Motor neuron (in vitro differentiated cells): ENCODE results near the gene DGKG. TPM values are rescaled to one million over a fixed set of nuclear protein-coding genes. Genes with fewer than 3 reads are reported as not detected.

ENCODE experiments used
- ATAC-seq, 8 experiments: fragments of 200-7000 bp; cut with Tn5 transposase; replicated peaks in 6 of 8; 2 replicates each; pipeline ENCODE4 v1.8.0; 2021; ENCODE audit warnings: mild to moderate bottlenecking in 8 of 8, moderate library complexity in 8 of 8
- H3K27ac ChIP-seq, 2 donors: fragments of 250-450 bp; sonication (Bioruptor Pico); 2 replicates each; pipeline ENCODE4 v1.9.0; 2021; ENCODE audit warnings: antibody characterized with exemption in 2 of 2, mild to moderate bottlenecking in 2 of 2, moderate library complexity in 1 of 2
- H3K4me1 ChIP-seq, 2 donors: fragments of 250-450 bp; sonication (Bioruptor Pico); replicated peaks in 1 of 2; 2 replicates each; pipeline ENCODE4 v1.6.1; 2021; ENCODE audit warnings: antibody characterized with exemption in 2 of 2, mild to moderate bottlenecking in 2 of 2, moderate library complexity in 1 of 2
- H3K4me3 ChIP-seq, 5 donors: fragments of 250-450 bp; sonication (Bioruptor Pico); 2 replicates each; pipeline ENCODE4 v1.9.0; 2021; ENCODE audit warnings: antibody characterized with exemption in 5 of 5, mild to moderate bottlenecking in 5 of 5, moderate library complexity in 4 of 5
- WGBS, 10 experiments: fragments of 450-650 bp; shearing (Covaris generic); methylation state at CpG; one replicate each; pipeline ENCODE4 v1.0.0; 2022; 5-methylcytosine and 5-hydroxymethylcytosine counted together
- in situ Hi-C, 9 experiments: fragments of 400-800 bp; cut with MboI; loops; one replicate each; pipeline ENCODE4 v1.15.0; 2021; ENCODE audit warnings: low sequenced_read_pairs in 9 of 9, low pct_unique_long_range_greater_than_20kb in 2 of 9; ENCODE audit not compliant: unreplicated experiment in 9 of 9
- total RNA-seq, 8 experiments: library from RNA; unstranded; fragments of 300-600 nt; gene quantifications; 2 replicates each; pipeline versions ENCODE4 v1.2.3 to v1.2.4, GENCODE V29; 2022

DGKG gene
- total RNA-seq, 8 experiments from 2014 or later, result 0.05 to 3.1 (median 0.66) TPM; not detected in 1

DNA sequence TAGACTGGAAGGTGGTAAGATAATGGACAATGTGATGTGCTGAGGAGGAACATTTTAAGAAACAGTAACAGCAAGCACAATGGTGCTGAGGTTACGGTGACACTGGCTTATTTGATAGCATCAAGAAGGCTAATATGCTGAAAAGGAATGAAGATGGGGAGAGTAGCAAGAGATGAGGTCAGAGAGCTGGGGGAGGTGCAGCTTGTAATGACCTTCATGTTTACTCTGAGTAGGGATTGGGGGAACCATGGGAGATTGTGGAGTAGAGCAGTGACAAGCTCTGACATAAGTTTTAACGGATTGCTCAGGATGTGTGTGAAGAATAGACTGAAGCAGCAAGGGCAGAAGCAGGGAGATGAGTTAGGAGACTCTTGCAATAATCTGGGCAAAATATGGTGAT lies 56.7 kb downstream of the DGKG start:
- peak in 3 of 8 experiments; percentile 43 to 84 (median 55) for ATAC-seq
- no peak overlapping the region for H3K27ac ChIP-seq
- no peak overlapping the region for H3K4me3 ChIP-seq
- in situ Hi-C loops, result no loop called here
- 0 to 100% (median 67%) methylated on average over 1 to 2 of the region's 2 CpGs for WGBS, 10 experiments
- H3K4me1 ChIP-seq, result no peaks in the 10 kb centered on the region

- in situ Hi-C loops, result no loop called here
- 0 to 46% (median 6%) methylated on average over 1 to 7 of the region's 11 CpGs; no CpG with 5 or more reads in 2 of the 10 experiments for WGBS, 10 experiments
- H3K4me1 ChIP-seq, result no peaks in the 10 kb centered on the region
- no peak overlapping the region for H3K4me3 ChIP-seq
- ATAC-seq, result no peak
- H3K27ac ChIP-seq, result no peak overlapping the region
Observed at GRCh38 chr3:186303965-186304364, 58.1 kb downstream of the DGKG start.

DNA sequence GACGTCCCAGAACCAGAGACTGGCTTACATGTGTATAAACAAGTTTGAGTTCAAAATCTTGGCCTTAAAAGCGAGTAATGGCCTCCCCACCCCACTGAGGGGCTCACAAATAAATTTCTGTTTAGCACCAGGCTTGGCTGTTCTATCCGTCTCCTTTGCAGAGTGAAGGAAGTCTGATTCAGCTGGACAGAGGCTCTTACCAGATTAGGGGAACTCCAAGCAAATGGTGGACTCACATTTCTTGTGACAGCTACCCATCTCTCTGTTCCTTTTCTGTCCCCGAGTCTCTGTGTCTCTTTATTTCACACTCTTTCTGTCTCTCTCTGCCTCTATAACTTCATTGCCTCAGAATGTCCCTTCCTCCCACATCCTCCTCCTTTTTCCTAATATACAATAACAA lies 62.7 kb downstream of the DGKG start:
- in situ Hi-C loops, result loop anchor here in 1 of 9 experiments (25.0 kb wide), 1 partner anchor 213 kb away; no protein-coding TSS in a partner anchor
- ATAC-seq, result no peak
- 1 to 81% (median 52%) methylated on average over 2 to 4 of the region's 4 CpGs for WGBS, 10 experiments
- Histone ChIP-seq H3K4me3 (no peak overlapping the region), H3K4me1 (no peaks in the 10 kb centered on the region), H3K27ac (no peak overlapping the region)

DNA sequence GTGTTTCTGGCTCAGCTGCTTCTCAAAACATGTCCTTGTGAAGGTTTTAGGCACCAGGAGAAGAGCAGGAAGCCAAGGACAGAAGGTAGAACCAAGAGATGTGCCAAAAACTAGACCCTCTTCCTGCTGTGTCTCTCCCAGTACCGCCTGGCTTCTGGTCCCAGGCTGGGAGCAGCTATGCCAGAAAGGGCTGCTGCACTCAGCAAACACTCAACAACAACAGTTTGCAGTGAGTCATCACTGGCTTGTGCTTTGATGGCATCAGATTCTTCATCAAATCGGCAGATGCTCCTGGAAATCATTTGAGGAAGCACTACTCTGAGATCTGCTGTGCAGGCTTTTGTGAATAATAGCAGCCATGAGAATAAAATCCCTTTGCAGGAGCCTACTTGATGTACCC lies 63.2 kb downstream of the DGKG start:
- ATAC-seq, result peak in 7 of 8 experiments; percentile 53 to 93 (median 65)
- in situ Hi-C loops, result loop anchor here in 1 of 9 experiments (25.0 kb wide), 1 partner anchor 213 kb away; no protein-coding TSS in a partner anchor

DNA sequence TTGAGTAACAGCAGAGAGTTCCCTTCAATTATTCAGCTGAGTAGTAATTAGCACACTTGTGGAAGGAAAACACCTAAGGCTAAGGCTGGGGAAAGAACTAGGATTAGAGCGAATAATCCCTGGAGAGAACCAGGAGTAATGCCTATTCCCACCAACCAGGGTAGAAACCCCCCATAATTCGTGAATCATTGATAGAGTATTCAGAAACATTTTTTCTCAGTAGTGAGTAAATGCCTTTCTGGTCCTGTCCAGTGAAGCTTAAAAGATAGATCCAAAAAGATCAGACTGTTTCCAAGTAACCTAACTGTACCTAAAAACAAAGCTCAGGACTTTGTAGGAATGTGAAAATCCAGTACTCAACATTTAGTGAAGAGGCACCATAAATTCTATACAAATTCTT lies 71.2 kb downstream of the DGKG start:
- ATAC-seq, result no peak
- 86 to 100% methylated on average over 1 of the region's 2 CpGs; no CpG with 5 or more reads in 8 of the 10 experiments for WGBS, 10 experiments
- Histone ChIP-seq H3K27ac (no peak overlapping the region), H3K4me1 (no peaks in the 10 kb centered on the region), H3K4me3 (no peak overlapping the region)
- in situ Hi-C loops, result loop anchor here in 1 of 9 experiments (25.0 kb wide), 1 partner anchor 222 kb away; no protein-coding TSS in a partner anchor

More for the DNA sequence above, 63.2 kb downstream of the DGKG start:
- WGBS, 10 experiments, result 0 to 80% (median 38%) methylated on average over 1 to 2 of the region's 2 CpGs; no CpG with 5 or more reads in 3 of the 10 experiments
- Histone ChIP-seq H3K4me3 (no peak overlapping the region), H3K27ac (no peak overlapping the region), H3K4me1 (no peaks in the 10 kb centered on the region)

DNA sequence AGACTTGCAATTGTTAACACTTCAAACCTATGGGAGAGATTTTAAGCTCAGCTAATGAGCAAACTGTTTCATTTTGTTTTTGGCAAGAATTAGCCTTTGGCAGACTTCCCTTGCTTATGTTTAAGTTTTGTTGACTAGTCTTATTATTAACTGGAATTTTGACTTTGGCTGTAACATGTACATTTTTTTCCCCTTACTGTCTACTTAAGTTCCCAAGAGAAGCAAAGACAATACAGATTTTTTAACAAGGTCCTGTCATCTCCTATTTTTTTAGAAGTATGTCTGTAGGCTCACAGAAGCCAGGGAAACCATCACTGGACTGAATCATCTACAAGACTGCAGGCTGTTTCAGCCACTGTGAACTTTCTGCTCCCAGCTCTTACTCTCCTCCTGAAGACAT lies 74.3 kb downstream of the DGKG start:
- H3K27ac ChIP-seq, result no peak overlapping the region
- no peaks in the 10 kb centered on the region for H3K4me1 ChIP-seq
- ATAC-seq, result no peak
- in situ Hi-C loops, result loop anchor here in 1 of 9 experiments (25.0 kb wide), 1 partner anchor 225 kb away; no protein-coding TSS in a partner anchor
- H3K4me3 ChIP-seq, result no peak overlapping the region

DNA sequence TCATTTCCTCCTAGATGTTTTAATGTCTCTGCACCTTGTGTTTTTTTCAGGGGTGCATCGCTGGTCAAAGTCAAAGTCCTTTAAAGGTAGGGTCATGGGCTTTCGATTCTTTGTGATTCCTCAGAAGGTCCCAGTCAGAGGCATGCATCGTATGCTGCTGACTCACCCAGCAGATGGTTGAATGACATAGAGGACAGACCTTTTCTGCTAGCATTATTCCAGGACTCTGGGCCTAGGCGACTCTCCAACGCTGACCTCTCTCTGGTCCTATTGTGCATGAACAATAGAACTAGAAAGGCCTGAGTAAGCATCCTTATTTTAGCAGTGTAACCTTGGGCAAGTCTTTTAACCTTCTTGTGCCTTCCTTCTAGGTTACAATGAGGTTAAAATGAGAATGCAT lies 75.9 kb downstream of the DGKG start:
- in situ Hi-C loops, result loop anchor here in 1 of 9 experiments (25.0 kb wide), 1 partner anchor 226 kb away; no protein-coding TSS in a partner anchor
- H3K4me1 ChIP-seq, result no peaks in the 10 kb centered on the region
- ATAC-seq, result peak in 5 of 8 experiments; percentile 32 to 68 (median 55)
- H3K4me3 ChIP-seq, result no peak overlapping the region
- no peak overlapping the region for H3K27ac ChIP-seq
- WGBS, 10 experiments, result 28 to 80% (median 61%) methylated on average over 1 to 3 of the region's 5 CpGs; no CpG with 5 or more reads in 4 of the 10 experiments

- Histone ChIP-seq H3K27ac (no peak overlapping the region), H3K4me3 (no peak overlapping the region), H3K4me1 (no peaks in the 10 kb centered on the region)
- no peak for ATAC-seq
- in situ Hi-C loops, result loop anchor here in 1 of 9 experiments (25.0 kb wide), 1 partner anchor 228 kb away; no protein-coding TSS in a partner anchor
- 65 to 90% (median 81%) methylated on average over 2 to 5 of the region's 6 CpGs; no CpG with 5 or more reads in 5 of the 10 experiments for WGBS, 10 experiments
Observed at GRCh38 chr3:186284661-186285060, 77.4 kb downstream of the DGKG start.

GRCh38 chr3:186284349-186284652 lies 77.7 kb downstream of the DGKG start:
- in situ Hi-C loops, result loop anchor here in 1 of 9 experiments (25.0 kb wide), 1 partner anchor 228 kb away; no protein-coding TSS in a partner anchor

GRCh38 chr3:186283651-186284348 lies 78.2 kb downstream of the DGKG start:
- in situ Hi-C loops, result loop anchor here in 1 of 9 experiments (25.0 kb wide), 1 partner anchor 229 kb away; no protein-coding TSS in a partner anchor
- no peak overlapping the region for H3K4me3 ChIP-seq
- H3K27ac ChIP-seq, result no peak overlapping the region
- no peaks in the 10 kb centered on the region for H3K4me1 ChIP-seq
- ATAC-seq, result no peak
- WGBS, 10 experiments, result 20 to 100% (median 87%) methylated on average over 1 to 5 of the region's 6 CpGs; no CpG with 5 or more reads in 3 of the 10 experiments

More at GRCh38 chr3:186284349-186284652, 77.7 kb downstream of the DGKG start:
- no peak for ATAC-seq
- Histone ChIP-seq H3K4me3 (no peak overlapping the region), H3K4me1 (no peaks in the 10 kb centered on the region), H3K27ac (no peak overlapping the region)
- 92 to 100% (median 98%) methylated on average over 1 to 6 of the region's 8 CpGs; no CpG with 5 or more reads in 4 of the 10 experiments for WGBS, 10 experiments

GRCh38 chr3:186283096-186283495 lies 78.9 kb downstream of the DGKG start:
- peak in 1 of 8 experiments; percentile 88 for ATAC-seq
- Histone ChIP-seq H3K27ac (no peak overlapping the region), H3K4me1 (no peaks in the 10 kb centered on the region), H3K4me3 (no peak overlapping the region)
- 0 to 92% (median 79%) methylated on average over 1 to 6 of the region's 8 CpGs; no CpG with 5 or more reads in 2 of the 10 experiments for WGBS, 10 experiments
- in situ Hi-C loops, result loop anchor here in 1 of 9 experiments (25.0 kb wide), 1 partner anchor 229 kb away; no protein-coding TSS in a partner anchor

GRCh38 chr3:186281176-186281575 lies 80.9 kb downstream of the DGKG start:
- in situ Hi-C loops, result loop anchor here in 1 of 9 experiments (25.0 kb wide), 1 partner anchor 231 kb away; no protein-coding TSS in a partner anchor
- 0 to 83% (median 65%) methylated on average over 1 to 2 of the region's 2 CpGs; no CpG with 5 or more reads in 2 of the 10 experiments for WGBS, 10 experiments
- Histone ChIP-seq H3K4me1 (no peaks in the 10 kb centered on the region), H3K4me3 (no peak overlapping the region), H3K27ac (no peak overlapping the region)
- peak in 2 of 8 experiments; percentile 16 to 22 for ATAC-seq

GRCh38 chr3:186280737-186281136 lies 81.3 kb downstream of the DGKG start:
- Histone ChIP-seq H3K27ac (no peak overlapping the region), H3K4me3 (no peak overlapping the region), H3K4me1 (no peaks in the 10 kb centered on the region)
- in situ Hi-C loops, result loop anchor here in 1 of 9 experiments (25.0 kb wide), 1 partner anchor 232 kb away; no protein-coding TSS in a partner anchor
- peak in 1 of 8 experiments; percentile 40 for ATAC-seq
- WGBS, 10 experiments, result 22 to 89% (median 64%) methylated on average over 2 to 3 of the region's 3 CpGs; no CpG with 5 or more reads in 4 of the 10 experiments
